Epidermal melanocyte (primary cell): ENCODE results near the gene AURKAIP1.
"Not testable (repeated sequence)": the region's sequence is repeated elsewhere in the genome, so short reads cannot be mapped to it uniquely, and the experiment has no call there.

Experiments used
- DNase-seq: peaks from one replicate; pipeline ENCODE4 v3.0.0; 2011; ENCODE audit warnings: low spot score; ENCODE audit not compliant: insufficient read length

The AURKAIP1 gene

DNA sequence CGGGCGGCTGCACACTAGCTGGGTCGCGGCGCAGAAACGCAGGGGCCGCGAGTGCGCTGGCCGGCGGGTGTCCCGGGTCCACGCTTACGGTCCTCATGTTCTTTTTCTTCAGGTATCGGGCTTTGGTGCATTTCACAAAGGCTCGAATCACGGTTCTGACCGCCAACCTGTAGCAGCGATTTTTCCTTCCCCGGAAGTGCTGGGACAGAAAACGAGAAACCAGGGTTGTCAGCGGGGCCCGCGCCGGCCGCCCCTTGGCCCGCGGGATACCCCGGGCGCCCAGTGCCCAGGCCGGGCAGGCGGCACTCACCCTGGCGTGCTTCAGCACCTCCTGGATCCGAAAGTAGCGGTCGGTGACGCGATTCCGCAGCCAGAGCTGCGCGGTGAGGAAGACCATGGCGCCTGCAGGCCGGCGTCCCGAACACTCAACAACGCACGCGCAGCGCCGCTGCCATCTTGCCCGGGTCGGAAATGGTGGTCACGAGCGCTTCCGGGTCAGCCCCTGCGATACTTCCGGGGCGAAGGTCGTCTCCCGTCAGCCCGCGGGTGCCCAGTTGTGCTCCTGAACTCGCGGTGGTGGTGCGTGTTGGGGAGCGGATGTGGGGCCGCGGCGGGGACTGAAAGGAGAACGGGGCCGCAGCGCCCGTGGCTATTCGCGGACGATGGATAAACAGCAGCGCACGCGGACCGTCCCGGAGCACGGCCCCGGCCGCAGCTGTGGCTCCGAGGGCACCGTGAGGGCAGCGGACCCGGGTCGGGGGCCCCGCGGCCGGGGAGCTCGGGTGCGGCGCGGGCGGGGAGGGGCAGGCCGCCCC, 32.0 kb upstream of the AURKAIP1 start, which contains the start of gene MRPL20:
MRPL20 (minus strand) TSS at position 473 of the 815 bp plus-strand sequence; CDS start at position 397, 76 bp downstream.
- DNase-seq = peak; percentile 98

GRCh38 chr1:1406101-1406820, 31.3 kb upstream of the AURKAIP1 start:
- DNase-seq = no peak

DNA sequence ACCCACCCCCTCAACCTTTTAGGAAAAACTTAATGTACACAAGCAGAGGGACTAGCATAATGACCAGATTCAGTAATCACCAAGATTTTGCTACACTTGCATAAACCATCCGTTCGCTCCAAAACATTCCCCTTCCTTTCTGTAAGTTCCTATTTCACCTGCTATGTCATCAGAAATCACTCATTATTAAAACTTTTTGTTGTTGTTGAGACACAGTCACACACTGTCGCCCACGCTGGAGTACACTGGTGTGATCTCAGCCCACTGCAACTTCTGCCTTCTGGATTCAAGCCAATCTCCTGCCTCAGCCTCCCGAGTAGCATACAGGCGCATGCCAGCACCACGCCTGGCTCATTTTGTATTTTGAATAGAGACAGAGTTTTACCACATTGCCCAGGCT, 28.6 kb upstream of the AURKAIP1 start:
- DNase-seq = no peak

DNA sequence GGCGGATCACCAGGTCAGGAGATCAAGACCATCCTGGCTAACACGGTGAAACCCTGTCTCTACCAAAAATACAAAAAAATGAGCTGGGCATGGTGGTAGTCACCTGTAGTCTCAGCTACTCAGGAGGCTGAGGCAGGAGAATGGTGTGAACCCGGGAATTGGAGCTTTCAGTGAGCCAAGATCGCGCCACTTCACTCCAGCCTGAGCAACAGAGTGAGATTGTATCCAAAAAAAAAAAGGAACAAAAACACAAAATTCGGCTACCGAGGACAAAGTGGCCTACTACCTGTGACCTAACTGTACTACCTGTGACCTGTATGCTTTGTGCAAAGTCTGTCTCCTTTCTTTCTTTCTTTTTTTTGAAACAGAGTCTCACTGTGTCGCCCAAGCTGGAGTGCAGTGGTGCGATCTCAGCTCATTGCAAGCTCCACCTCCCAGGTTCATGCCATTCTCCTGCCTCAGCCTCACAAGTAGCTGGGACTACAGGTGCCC, 27.9 kb upstream of the AURKAIP1 start:
- DNase-seq = not testable (repeated sequence)

DNA sequence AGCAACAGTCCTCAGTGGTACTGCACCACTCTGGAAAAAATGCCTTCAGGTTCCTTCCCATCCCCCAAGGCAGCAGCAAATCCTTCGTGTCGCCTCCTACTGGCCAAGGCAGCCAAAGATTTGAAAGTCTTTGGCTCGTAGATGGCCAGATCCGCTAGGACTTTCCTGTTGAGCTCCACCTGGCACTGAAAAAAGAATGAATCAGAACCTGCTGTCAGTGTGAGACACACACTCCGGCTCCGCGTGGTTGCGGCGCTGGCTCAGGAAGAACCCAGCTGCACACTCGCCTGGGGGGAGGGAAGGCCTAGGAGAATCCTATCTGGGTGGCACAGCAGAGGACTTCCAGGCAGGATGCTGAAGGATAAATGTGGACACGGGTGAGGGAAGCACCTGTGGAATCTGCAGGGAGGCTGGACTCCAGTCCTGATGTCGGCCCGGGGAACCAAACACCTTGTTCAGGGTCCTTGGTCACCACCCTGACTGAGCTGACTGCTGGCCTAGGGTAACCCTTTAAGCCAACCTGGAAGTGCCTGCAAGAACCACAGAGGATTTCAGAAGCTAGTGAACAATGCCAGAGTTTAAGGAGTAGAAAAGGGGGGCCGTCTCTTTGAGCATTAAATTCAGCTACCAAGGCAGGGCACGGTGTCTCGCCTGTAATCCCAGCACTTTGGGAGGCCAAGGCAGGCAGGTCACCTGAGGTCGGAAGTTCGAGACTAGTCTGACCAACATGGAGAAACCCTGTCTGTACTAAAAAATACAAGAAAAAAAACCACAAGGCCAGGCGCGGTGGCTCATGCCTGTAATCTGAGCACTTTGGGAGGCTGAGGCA, 27.3 kb upstream of the AURKAIP1 start:
- no peak for DNase-seq

- no peak for DNase-seq
These were observed 26.5 kb upstream of the AURKAIP1 start for GRCh38 chr1:1401457-1402010.

GRCh38 chr1:1400576-1401456, 25.8 kb upstream of the AURKAIP1 start:
- DNase-seq = no peak

DNA sequence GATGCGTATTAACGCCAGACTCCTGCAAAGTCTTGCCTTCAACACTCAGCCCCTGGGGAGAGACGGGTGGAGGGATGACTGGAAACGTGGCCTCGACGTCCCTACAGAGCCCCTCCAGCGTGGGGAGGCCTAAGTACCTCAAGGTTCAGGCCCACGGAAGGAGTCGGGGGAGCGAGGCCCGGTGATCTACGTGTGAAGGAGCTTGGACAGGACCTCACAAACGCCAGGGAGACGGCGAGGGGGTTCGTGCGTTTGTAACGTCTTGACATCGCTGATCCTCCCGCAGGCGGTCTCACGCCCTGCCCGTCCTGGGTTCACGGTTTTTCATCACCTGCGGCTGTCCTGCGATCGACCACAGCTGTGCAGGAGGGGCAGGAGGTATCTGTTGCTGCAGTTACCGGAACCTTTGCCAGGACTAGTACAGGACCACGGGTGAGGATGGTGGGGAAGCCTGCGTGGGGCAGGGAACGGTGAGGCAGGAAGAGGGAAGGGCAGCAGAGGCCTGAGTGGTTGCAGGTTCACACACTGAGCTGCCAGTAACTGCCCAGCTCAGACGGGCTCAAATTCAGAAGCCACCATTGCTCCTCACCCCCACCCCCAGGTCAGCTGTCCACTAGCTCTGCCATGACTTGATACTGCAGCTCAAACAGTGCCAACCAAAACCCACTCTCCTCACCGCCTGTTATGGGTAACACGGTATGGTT, 25.0 kb upstream of the AURKAIP1 start:
- no peak for DNase-seq

- DNase-seq = peak; percentile 96
These were observed 24.3 kb upstream of the AURKAIP1 start, which contains the start of gene CCNL2 for GRCh38 chr1:1399187-1399871. Gene CCNL2, minus strand, starts transcription at chr1:1399335. Its CDS starts 29 bp downstream, at chr1:1399306.

DNA sequence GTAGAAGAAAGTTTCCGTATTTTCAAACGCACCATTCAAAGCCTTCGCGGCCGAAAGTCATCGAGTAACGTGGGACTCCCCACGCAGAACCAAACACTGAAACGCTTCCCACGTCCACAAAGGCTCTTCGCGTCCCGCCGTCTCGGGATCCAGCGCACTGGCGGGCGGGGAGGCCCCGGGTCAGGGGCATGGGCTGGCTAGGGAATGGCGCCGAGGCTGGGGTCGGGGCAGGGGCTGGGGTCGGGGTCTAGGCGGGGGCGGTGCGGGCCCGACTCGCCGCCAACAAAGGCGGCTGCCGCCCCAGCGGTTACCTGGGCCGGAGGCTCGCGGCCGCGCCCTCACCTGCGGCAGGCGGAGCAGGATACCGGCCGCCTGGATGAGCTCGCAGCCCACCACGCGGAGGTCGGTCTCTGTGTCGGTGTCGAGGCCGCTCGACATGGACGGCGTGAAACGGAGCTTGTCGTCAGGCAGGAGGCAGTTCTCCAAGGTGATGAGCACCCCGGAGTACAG, 23.7 kb upstream of the AURKAIP1 start:
- DNase-seq = no peak

DNA sequence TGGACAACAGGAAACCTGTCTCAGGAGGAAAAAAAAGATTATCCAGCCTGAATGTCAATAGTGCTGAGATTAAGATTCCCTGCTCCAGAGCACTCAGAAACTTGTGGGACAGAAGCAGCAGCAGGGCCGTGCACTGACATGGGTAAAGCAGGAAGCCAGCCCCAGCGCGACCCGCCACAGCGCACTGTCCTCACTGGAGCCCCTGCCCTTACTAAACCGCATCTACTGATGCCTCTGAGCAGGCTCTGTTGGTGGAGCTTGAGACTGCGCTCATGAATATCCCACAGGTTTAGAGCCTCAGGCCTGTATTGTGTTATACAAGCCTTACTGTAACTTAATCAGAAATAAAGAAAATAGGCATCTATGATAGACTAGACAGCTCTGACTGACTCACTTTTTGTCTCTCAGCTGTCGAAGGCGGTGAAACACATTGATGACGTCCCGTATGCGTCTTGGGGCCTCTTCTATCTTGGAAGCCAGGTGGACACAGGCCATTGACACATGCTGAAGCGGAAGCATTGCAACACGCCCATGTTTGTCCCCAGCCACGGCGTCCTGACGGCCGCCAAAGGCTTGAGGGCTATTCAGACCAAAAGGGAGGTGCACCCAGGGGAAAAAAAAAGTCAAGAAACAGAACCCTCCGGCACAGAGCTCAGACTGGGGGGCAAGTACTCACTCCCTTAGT, 23.0 kb upstream of the AURKAIP1 start:
- no peak for DNase-seq

DNA sequence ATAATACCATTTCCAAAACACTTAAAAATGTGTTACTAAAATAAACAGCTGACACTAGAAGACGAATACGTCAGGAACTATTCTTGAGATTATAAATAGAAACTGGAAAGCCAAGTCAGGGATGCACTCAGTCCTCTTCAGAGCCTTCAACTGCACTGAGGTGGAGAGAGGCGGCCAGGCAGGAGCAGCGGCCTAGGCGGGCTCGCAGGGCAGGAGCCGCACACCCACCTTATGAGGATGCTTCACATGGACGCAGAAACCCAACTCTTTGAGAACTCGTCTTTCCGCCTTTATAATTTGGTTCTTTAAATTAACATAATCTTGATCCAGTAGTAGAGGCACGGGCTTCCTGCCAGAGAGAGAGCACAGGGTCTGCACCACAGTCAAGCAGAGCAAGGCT, 20.2 kb upstream of the AURKAIP1 start:
- no peak for DNase-seq

DNA sequence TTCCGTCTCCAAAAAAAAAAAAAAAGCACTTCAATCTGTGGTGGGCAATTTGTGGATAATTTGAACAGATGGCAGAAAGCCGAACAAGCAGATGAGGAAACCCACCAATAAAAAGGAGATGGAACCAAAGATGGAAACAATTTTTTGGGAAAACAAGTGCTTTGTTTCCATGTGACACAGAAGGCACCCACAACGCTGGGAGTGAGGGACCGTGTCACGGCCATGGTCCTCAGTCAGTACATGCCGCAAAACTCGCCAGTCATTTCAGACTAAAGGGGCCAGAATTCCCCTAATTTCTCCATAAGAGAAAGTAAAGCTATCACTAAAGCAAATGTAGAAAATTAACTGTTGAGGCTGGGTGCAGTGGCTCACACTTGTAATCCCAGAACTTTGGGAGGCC, 19.1 kb upstream of the AURKAIP1 start:
- DNase-seq = no peak

DNA sequence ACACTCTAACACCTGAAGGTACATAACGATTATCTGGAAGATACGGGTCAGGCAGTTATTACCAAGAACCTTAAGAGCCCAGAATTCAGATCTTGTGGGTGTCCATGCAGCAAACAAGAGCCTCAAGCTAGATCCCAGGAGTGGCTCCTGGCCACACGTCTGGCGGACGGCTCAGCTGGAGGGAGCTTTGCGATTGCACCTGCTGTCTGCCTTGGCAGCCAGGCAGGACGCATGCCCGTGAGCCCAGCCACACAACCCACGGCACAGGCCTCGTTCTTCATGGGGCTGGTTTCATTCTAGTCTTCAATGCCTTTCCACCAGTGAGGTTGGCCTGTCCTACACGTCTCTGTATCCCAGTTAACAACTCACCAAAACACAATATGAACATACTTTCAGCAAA, 18.4 kb upstream of the AURKAIP1 start:
- DNase-seq = no peak

DNA sequence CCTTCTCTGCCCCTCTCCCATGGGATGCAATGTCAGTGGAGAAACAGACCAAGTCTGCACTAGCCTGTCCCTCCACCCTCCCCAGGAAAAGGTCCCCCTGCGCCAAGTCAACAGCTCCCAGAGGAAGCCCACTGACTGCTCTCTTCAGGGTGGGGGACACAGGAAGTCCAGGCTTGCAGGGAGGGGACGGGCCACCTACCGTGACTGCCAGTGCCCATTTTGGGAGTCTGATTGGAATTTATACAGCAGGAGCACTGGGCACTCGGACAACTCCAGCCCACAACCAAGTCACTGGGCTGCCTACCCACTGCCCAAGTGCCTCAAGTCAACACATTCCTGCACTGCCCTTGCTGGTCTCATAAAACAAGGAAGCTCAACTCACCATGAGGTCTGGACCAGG, 18.0 kb upstream of the AURKAIP1 start:
- DNase-seq = no peak

GRCh38 chr1:1391225-1391624, 16.2 kb upstream of the AURKAIP1 start:
- no peak for DNase-seq

DNA sequence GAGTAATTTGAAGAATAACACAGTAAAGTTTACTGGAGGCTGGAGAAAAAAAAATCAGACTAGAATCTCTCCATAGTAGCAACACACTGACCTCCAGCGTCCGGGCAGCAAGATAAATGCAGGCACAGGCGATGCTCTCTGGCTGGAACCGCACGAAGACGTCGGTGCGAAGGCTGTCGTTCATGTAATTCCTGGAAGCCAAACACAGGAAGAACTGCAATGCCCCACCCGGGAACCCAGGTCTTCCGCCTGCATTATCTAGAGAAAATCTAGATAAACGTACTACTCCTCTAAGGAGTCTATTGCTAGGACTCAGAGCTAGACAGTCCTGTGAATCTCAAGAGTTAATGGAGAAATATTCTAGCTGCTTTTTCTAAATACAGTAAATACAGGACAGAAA, 15.7 kb upstream of the AURKAIP1 start:
- no peak for DNase-seq

DNA sequence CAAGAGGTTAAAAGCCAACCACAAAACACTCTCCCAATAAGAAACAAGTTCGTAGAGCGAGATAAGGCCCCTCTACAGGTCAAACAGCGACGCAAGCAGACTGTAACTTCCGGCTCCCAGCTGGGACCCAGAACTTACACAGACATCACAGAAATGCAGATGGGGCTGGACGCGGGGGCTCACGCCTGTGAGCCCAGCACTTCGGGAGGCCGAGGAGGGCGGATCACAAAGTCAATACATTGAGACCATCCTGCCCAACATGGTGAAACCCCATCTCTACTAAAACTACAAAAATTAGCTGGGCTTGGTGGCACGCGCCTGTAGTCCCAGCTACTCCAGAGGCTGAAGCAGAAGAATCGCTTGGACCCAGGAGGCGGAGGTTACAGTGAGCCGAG, 13.1 kb upstream of the AURKAIP1 start:
- no peak for DNase-seq
